Measurements from ENCODE around the gene INPP4B. TPM values are rescaled to one million over a fixed set of nuclear protein-coding genes. Genes with fewer than 3 reads are reported as not detected.

INPP4B gene
- total RNA-seq, 2 donors from 2014 or later: 10.0 to 14.1 TPM

GRCh38 chr4:142556570-142557238, 289.4 kb downstream of the INPP4B start:
- Histone ChIP-seq H3K4me3 (no peak overlapping the region), H3K27ac (no peak overlapping the region), H3K9me3 (no peaks in the 10 kb centered on the region), H3K36me3 (no peaks in the 10 kb centered on the region), H3K27me3 (no peaks in the 10 kb centered on the region), H3K4me1 (no peaks in the 10 kb centered on the region), H3K9ac (ENCODE audit: low read depth in 2 of 2, low read length in 2 of 2) (peak overlapping the region in 1 of 2 donors; percentile 27)
- no peak for DNase-seq
- no peak for TF ChIP-seq CTCF (IDR thresholded peaks at IDR 0.05)
- intact Hi-C loops (cut with DNase I): no loop called here

DNA sequence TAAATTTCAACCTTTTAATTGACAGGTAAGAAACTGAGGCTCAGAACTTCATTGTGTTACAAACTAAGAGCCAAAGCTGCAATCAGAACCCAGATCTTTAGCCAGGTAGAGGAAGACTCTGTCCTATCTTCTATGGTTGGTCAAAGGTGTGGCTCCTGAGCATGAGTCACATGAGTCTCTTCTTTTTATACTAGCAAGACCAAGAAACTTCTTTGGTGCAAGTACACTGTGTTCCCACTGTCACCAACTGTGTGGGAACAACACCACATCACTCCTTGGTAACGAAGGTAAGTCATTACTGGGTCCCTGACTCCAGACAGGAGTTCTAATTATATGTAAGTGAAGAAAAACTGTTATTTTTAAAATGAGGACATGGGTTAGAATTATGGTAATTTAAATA, 290.1 kb downstream of the INPP4B start:
- Histone ChIP-seq H3K27ac (no peak overlapping the region), H3K9ac (ENCODE audit: low read depth in 2 of 2, low read length in 2 of 2) (no peak overlapping the region), H3K4me3 (no peak overlapping the region), H3K27me3 (no peaks in the 10 kb centered on the region), H3K9me3 (no peaks in the 10 kb centered on the region), H3K4me1 (no peaks in the 10 kb centered on the region), H3K36me3 (no peaks in the 10 kb centered on the region)
- no peak for TF ChIP-seq CTCF (IDR thresholded peaks at IDR 0.05)
- intact Hi-C loops (cut with DNase I): no loop called here
- no peak for DNase-seq

- intact Hi-C loops (cut with DNase I): no loop called here
- no peak for TF ChIP-seq CTCF (IDR thresholded peaks at IDR 0.05)
- peaks cover 3% of the 10 kb centered on the region for H3K4me1 ChIP-seq
- H3K9ac ChIP-seq (ENCODE audit: low read depth in 2 of 2, low read length in 2 of 2): no peak overlapping the region
- H3K27ac ChIP-seq: no peak overlapping the region
- no peaks in the 10 kb centered on the region for H3K27me3 ChIP-seq
- no peaks in the 10 kb centered on the region for H3K9me3 ChIP-seq
- no peaks in the 10 kb centered on the region for H3K36me3 ChIP-seq
- H3K4me3 ChIP-seq: no peak overlapping the region
- DNase-seq: no peak
Measured at GRCh38 chr4:142554412-142554811, 291.7 kb downstream of the INPP4B start.

DNA sequence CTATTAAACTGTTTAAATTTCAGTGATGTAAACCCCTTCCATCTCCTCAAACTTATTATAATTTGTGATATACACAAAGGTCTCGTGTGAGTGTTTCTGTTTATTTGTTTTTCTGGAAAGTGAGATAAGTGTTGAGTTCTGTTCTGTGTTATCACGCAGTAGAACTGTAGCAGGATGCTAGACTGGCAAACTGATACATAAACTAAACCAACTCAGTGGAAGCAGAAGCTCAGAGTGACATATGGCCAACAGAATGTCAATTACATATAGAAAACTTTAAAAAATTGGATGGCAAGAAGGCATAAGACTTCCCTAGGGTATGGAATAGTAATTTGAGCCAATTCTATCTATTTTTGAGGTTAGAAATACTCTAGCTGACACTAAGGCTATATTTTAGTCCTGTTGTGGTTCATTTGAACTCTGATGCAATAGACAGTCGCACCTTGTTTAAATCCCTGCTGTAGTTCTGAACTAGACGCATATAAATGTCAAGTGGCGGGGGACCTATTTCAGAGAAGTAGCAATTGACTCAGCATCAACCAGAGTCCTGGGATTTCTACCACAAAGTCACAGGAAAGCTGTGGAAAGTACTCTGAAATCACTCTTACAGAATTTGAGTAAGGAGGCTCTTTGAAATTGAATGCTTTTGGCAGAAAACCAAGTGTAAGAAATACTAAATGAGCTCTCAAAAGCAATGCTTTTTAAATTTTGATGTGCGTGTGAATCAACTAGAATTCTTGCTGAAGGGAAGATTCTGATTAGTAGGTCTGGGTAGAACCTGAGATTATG, 294.4 kb downstream of the INPP4B start:
- Histone ChIP-seq H3K9ac (ENCODE audit: low read depth in 2 of 2, low read length in 2 of 2) (no peak overlapping the region), H3K4me3 (no peak overlapping the region), H3K4me1 (peaks cover 3% of the 10 kb centered on the region), H3K9me3 (no peaks in the 10 kb centered on the region), H3K27me3 (no peaks in the 10 kb centered on the region), H3K36me3 (no peaks in the 10 kb centered on the region), H3K27ac (no peak overlapping the region)
- intact Hi-C loops (cut with DNase I): no loop called here
- no peak for TF ChIP-seq CTCF (IDR thresholded peaks at IDR 0.05)
- DNase-seq: no peak

DNA sequence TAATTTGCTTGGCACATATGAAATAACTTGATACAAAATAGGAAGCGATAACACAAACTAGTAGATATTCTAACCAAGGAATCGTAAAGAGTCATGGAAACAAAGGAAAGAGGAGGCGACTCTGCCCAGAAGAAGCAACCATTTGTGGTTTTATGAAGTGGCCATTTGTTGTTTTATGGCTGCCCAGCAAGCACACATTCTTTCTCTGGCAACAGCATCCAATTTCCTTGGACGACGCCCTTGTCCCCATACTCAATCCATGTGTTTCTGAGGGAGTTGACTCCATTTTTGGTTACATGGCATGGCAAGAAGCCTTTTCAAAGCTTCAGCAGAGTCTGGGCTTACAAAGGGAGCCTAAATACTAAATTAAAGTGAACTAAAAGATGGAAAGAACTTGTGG, 295.1 kb downstream of the INPP4B start:
- H3K4me3 ChIP-seq: no peak overlapping the region
- no peaks in the 10 kb centered on the region for H3K36me3 ChIP-seq
- no peak for DNase-seq
- no peak for TF ChIP-seq CTCF (IDR thresholded peaks at IDR 0.05)
- H3K9ac ChIP-seq (ENCODE audit: low read depth in 2 of 2, low read length in 2 of 2): no peak overlapping the region
- H3K4me1 ChIP-seq: peaks cover 3% of the 10 kb centered on the region
- H3K9me3 ChIP-seq: no peaks in the 10 kb centered on the region
- intact Hi-C loops (cut with DNase I): no loop called here
- peak overlapping the region; percentile 24 for H3K27ac ChIP-seq
- no peaks in the 10 kb centered on the region for H3K27me3 ChIP-seq

All from colonic mucosa (tissue), 4 donors.